Upper lobe of right lung (tissue), 1 donor: ENCODE results near the gene ATP1B1. TPM values are rescaled to one million over a fixed set of nuclear protein-coding genes. Genes with fewer than 3 reads are reported as not detected.

Experiments used
- ATAC-seq: fragments of 200-7000 bp; cut with Tn5 transposase; one replicate; pipeline ENCODE4 v1.9.1; 2020; ENCODE audit warnings: mild to moderate bottlenecking, moderate library complexity
- DNase-seq: peaks from one replicate; pipeline ENCODE4 v3.0.0-alpha.2; 2020
- H3K27ac ChIP-seq: fragments of 200-600 bp; one replicate; pipeline ENCODE4 v1.8.0; 2022
- H3K27me3 ChIP-seq: fragments of 200-600 bp; one replicate; pipeline ENCODE4 v1.8.0; 2022; ENCODE audit warnings: mild to moderate bottlenecking
- H3K36me3 ChIP-seq: fragments of 200-600 bp; one replicate; pipeline ENCODE4 v1.8.0; 2022
- H3K4me1 ChIP-seq: fragments of 200-600 bp; one replicate; pipeline ENCODE4 v1.8.0; 2022
- H3K4me3 ChIP-seq: fragments of 200-600 bp; one replicate; pipeline ENCODE4 v1.8.0; 2022; ENCODE audit warnings: mild to moderate bottlenecking
- H3K9me3 ChIP-seq: fragments of 200-600 bp; one replicate; pipeline ENCODE4 v1.8.0; 2022
- CTCF ChIP-seq: fragments of 200-600 bp; IDR thresholded peaks from one replicate; pipeline ENCODE4 v1.8.0; 2022; ENCODE audit warnings: antibody characterized with exemption
- intact Hi-C: fragments of 100-400 bp; cut with DNase I; formaldehyde crosslinking; loops from one replicate; pipeline ENCODE4 v1.11.0; 2022
- total RNA-seq: library from RNA; stranded (reverse); fragmentation: NEBNext Ultra II Directional; extraction: Animal tissue kit (Norgen Biotek cat#: 25700); gene quantifications from one replicate; pipeline ENCODE4 v1.2.1, GENCODE V29; 2021
- donor health status: DM: no; HTN: yes; CAD: no; lungs with severe emphysema.

The ATP1B1 gene
- total RNA-seq, 1 donor from 2014 or later, result 192 TPM

- TF ChIP-seq CTCF, result no peak
- Histone ChIP-seq H3K27ac (no peak overlapping the region), H3K9me3 (no peaks in the 10 kb centered on the region), H3K4me3 (no peak overlapping the region), H3K36me3 (no peaks in the 10 kb centered on the region), H3K27me3 (no peaks in the 10 kb centered on the region), H3K4me1 (no peaks in the 10 kb centered on the region)
- intact Hi-C loops, result no loop called here
- no peak for DNase-seq
- no peak for ATAC-seq
Observed at GRCh38 chr1:169081503-169082123, 24.9 kb upstream of the ATP1B1 start.

- no peak overlapping the region for H3K27ac ChIP-seq
- DNase-seq, result no peak
- no peaks in the 10 kb centered on the region for H3K27me3 ChIP-seq
- no peaks in the 10 kb centered on the region for H3K9me3 ChIP-seq
- no peak for TF ChIP-seq CTCF
- no peaks in the 10 kb centered on the region for H3K36me3 ChIP-seq
- intact Hi-C loops, result no loop called here
- no peaks in the 10 kb centered on the region for H3K4me1 ChIP-seq
- no peak overlapping the region for H3K4me3 ChIP-seq
- ATAC-seq, result no peak
Observed at GRCh38 chr1:169085911-169086310, 20.6 kb upstream of the ATP1B1 start.

- Histone ChIP-seq H3K27me3 (no peaks in the 10 kb centered on the region), H3K9me3 (no peaks in the 10 kb centered on the region), H3K4me3 (no peak overlapping the region), H3K4me1 (no peaks in the 10 kb centered on the region), H3K36me3 (no peaks in the 10 kb centered on the region), H3K27ac (no peak overlapping the region)
- intact Hi-C loops, result no loop called here
- ATAC-seq (peak; percentile 19), DNase-seq (no peak)
- TF ChIP-seq CTCF, result no peak
Observed at GRCh38 chr1:169086603-169087455, 19.7 kb upstream of the ATP1B1 start.

- H3K4me3 ChIP-seq, result no peak overlapping the region
- no peaks in the 10 kb centered on the region for H3K27me3 ChIP-seq
- intact Hi-C loops, result no loop called here
- H3K36me3 ChIP-seq, result no peaks in the 10 kb centered on the region
- no peak for TF ChIP-seq CTCF
- no peak overlapping the region for H3K27ac ChIP-seq
- no peaks in the 10 kb centered on the region for H3K9me3 ChIP-seq
- ATAC-seq, result no peak
- no peaks in the 10 kb centered on the region for H3K4me1 ChIP-seq
- no peak for DNase-seq
Observed at GRCh38 chr1:169087876-169088275, 18.6 kb upstream of the ATP1B1 start.

GRCh38 chr1:169089776-169090175 lies 16.7 kb upstream of the ATP1B1 start:
- ATAC-seq, result no peak
- intact Hi-C loops, result no loop called here
- H3K4me3 ChIP-seq, result no peak overlapping the region

More at GRCh38 chr1:169089776-169090175, 16.7 kb upstream of the ATP1B1 start:
- no peak for TF ChIP-seq CTCF
- Histone ChIP-seq H3K4me1 (no peaks in the 10 kb centered on the region), H3K27me3 (no peaks in the 10 kb centered on the region), H3K27ac (no peak overlapping the region), H3K9me3 (no peaks in the 10 kb centered on the region), H3K36me3 (no peaks in the 10 kb centered on the region)
- DNase-seq, result no peak
